Glomerular visceral epithelial cell (primary cell): Measurements from ENCODE around the gene ASB18.
"Not testable (repeated sequence)": the region's sequence is repeated elsewhere in the genome, so short reads cannot be mapped to it uniquely, and the experiment has no call there.

Source experiments
- DNase-seq: peaks from one replicate; pipeline ENCODE4 v3.0.0-alpha.2; 2016; ENCODE audit errors: extremely low spot score

ASB18 gene

GRCh38 chr2:236264256-236264655 lies at the start of gene ASB18:
ASB18 (minus strand) TSS chr2:236264406; CDS start chr2:236264345, 61 bp downstream.
- no peak for DNase-seq

- DNase-seq: no peak
These were observed 47.1 kb upstream of the ASB18 start for GRCh38 chr2:236311286-236311685.

GRCh38 chr2:236309669-236310029 lies 45.4 kb upstream of the ASB18 start:
- peak; percentile 17 for DNase-seq

GRCh38 chr2:236308855-236309668 lies 44.9 kb upstream of the ASB18 start:
- no peak for DNase-seq

- DNase-seq: no peak
These were observed 43.4 kb upstream of the ASB18 start for GRCh38 chr2:236307641-236308040.

- DNase-seq: no peak
These were observed 42.8 kb upstream of the ASB18 start for GRCh38 chr2:236306825-236307540.

GRCh38 chr2:236305964-236306605 lies 41.9 kb upstream of the ASB18 start:
- no peak for DNase-seq

- DNase-seq: no peak
These were observed 41.3 kb upstream of the ASB18 start for GRCh38 chr2:236305531-236305930.

GRCh38 chr2:236303935-236304334 lies 39.7 kb upstream of the ASB18 start:
- DNase-seq: no peak

GRCh38 chr2:236302555-236302954 lies 38.3 kb upstream of the ASB18 start:
- DNase-seq: no peak

- no peak for DNase-seq
These were observed 34.8 kb upstream of the ASB18 start for GRCh38 chr2:236298924-236299475.

- no peak for DNase-seq
These were observed 31.3 kb upstream of the ASB18 start for GRCh38 chr2:236295481-236295880.

GRCh38 chr2:236294647-236295046 lies 30.4 kb upstream of the ASB18 start:
- DNase-seq: no peak

- DNase-seq: no peak
These were observed 29.1 kb upstream of the ASB18 start for GRCh38 chr2:236293241-236293810.

GRCh38 chr2:236291911-236292310 lies 27.7 kb upstream of the ASB18 start:
- no peak for DNase-seq

GRCh38 chr2:236291476-236291875 lies 27.3 kb upstream of the ASB18 start:
- no peak for DNase-seq

GRCh38 chr2:236290742-236291425 lies 26.7 kb upstream of the ASB18 start:
- DNase-seq: no peak

GRCh38 chr2:236289766-236290462 lies 25.7 kb upstream of the ASB18 start:
- DNase-seq: no peak

GRCh38 chr2:236288373-236288772 lies 24.2 kb upstream of the ASB18 start:
- DNase-seq: not testable (repeated sequence)

- DNase-seq: no peak
These were observed 23.4 kb upstream of the ASB18 start for GRCh38 chr2:236287656-236288055.
